IMR-90 (cell line): Measurements from ENCODE around the gene ADAM17. TPM values are rescaled to one million over a fixed set of nuclear protein-coding genes. Genes with fewer than 3 reads are reported as not detected.

Experiments
- ATAC-seq: fragments of 200-7000 bp; cut with Tn5 transposase; 2 replicates; pipeline ENCODE4 v1.9.1; 2020; ENCODE audit warnings: low read depth, mild to moderate bottlenecking, moderate library complexity
- BruUV-seq: library from RNA; stranded (reverse); fragments of 400-500 nt; replicated peaks from 2 replicates; lab custom pipeline; 2021; lab: Mats Ljungman, UMichigan
- CTCF ChIA-PET: fragments of 300-600 bp; formaldehyde crosslinking; extraction: SDS; loops from one replicate; lab custom pipeline; 2021; ENCODE audit warnings: antibody characterized with exemption; lab: Yijun Ruan, JAX
- POLR2A ChIA-PET: fragments of 300-600 bp; sonication (Branson Sonifier 250); formaldehyde crosslinking; loops from one replicate; lab custom pipeline; 2022; ENCODE audit warnings: antibody characterized with exemption; ENCODE audit not compliant: unreplicated experiment; lab: Charles Lee
- DNase-seq: peaks from one replicate; pipeline ENCODE4 v3.0.0; 2013
- H2AFZ ChIP-seq: replicated peaks from 2 replicates; pipeline ENCODE3; 2013; ENCODE audit warnings: low read length, mild to moderate bottlenecking; ENCODE audit not compliant: poor library complexity
- H2AK5ac ChIP-seq: 2 replicates; pipeline ENCODE4 v1.6.1; 2013; ENCODE audit warnings: low read depth, low read length, inconsistent platforms
- H2AK9ac ChIP-seq: replicated peaks from 2 replicates; pipeline ENCODE3; 2013; ENCODE audit warnings: mild to moderate bottlenecking, low read depth, low read length, moderate library complexity; ENCODE audit not compliant: poor library complexity
- H2BK120ac ChIP-seq: 2 replicates; pipeline ENCODE4 v1.6.1; 2013; ENCODE audit warnings: low read depth, low read length, inconsistent platforms
- H2BK15ac ChIP-seq: 3 replicates; pipeline ENCODE4 v1.6.1; 2013; ENCODE audit warnings: low read depth, low read length, inconsistent platforms
- H2BK20ac ChIP-seq: 2 replicates; pipeline ENCODE4 v1.6.1; 2013; ENCODE audit warnings: low read depth, mild to moderate bottlenecking, inconsistent platforms, low read length, moderate library complexity
- H2BK5ac ChIP-seq: 2 replicates; pipeline ENCODE4 v1.6.1; 2013; ENCODE audit warnings: mild to moderate bottlenecking, low read depth, low read length, inconsistent platforms; ENCODE audit not compliant: poor library complexity, severe bottlenecking
- H3K14ac ChIP-seq: replicated peaks from 2 replicates; pipeline ENCODE4 v1.6.1; 2013; ENCODE audit warnings: low read depth, low read length, inconsistent platforms
- H3K18ac ChIP-seq: 2 replicates; pipeline ENCODE4 v1.6.1; 2013; ENCODE audit warnings: low read depth, low read length, control low read depth
- H3K23ac ChIP-seq: 2 replicates; pipeline ENCODE4 v1.6.1; 2013; ENCODE audit warnings: low read depth, low read length, inconsistent platforms
- H3K27ac ChIP-seq: 2 replicates; pipeline ENCODE4 v1.5.1; 2013; ENCODE audit warnings: mild to moderate bottlenecking, control low read depth, low read length; ENCODE audit not compliant: insufficient read depth
- H3K27me3 ChIP-seq: 2 replicates; pipeline ENCODE4 v1.6.1; 2013; ENCODE audit warnings: low read length; ENCODE audit not compliant: control insufficient read depth, insufficient read depth
- H3K36me3 ChIP-seq: 2 replicates; pipeline ENCODE4 v1.6.1; 2013; ENCODE audit warnings: low read length, mixed read lengths; ENCODE audit not compliant: control insufficient read depth, insufficient read depth
- H3K4ac ChIP-seq: 2 replicates; pipeline ENCODE4 v1.6.1; 2013; ENCODE audit warnings: low read depth, low read length, inconsistent platforms
- H3K4me1 ChIP-seq: 2 replicates; pipeline ENCODE4 v1.6.1; 2013; ENCODE audit warnings: low read length, mixed read lengths; ENCODE audit not compliant: control insufficient read depth, insufficient read depth
- H3K4me2 ChIP-seq: 2 replicates; pipeline ENCODE4 v1.6.1; 2013; ENCODE audit warnings: low read depth, mild to moderate bottlenecking, control low read depth, low read length, moderate library complexity
- H3K4me3 ChIP-seq: 2 replicates; pipeline ENCODE4 v1.5.1; 2013; ENCODE audit warnings: low read depth, mild to moderate bottlenecking, control low read depth, low read length, moderate library complexity; ENCODE audit not compliant: insufficient read depth
- H3K56ac ChIP-seq: 2 replicates; pipeline ENCODE4 v1.6.1; 2013; ENCODE audit warnings: low read length, inconsistent platforms; ENCODE audit not compliant: insufficient read depth; ENCODE audit errors: extremely low read depth
- H3K79me1 ChIP-seq, 2 experiments: 2 replicates each; pipeline ENCODE4 v1.6.1; 2013; ENCODE audit warnings: low read length in 2 of 2, inconsistent platforms in 1 of 2, low read depth in 1 of 2
- H3K9ac ChIP-seq: 2 replicates; pipeline ENCODE4 v1.6.1; 2013; ENCODE audit warnings: low read depth, low read length, control low read depth
- H3K9me1 ChIP-seq: 2 replicates; pipeline ENCODE4 v1.6.1; 2013; ENCODE audit warnings: low read length, inconsistent platforms; ENCODE audit not compliant: insufficient read depth
- H3K9me3 ChIP-seq: 2 replicates; pipeline ENCODE4 v1.6.1; 2013; ENCODE audit warnings: low read length; ENCODE audit not compliant: control insufficient read depth, insufficient read depth
- H4K20me1 ChIP-seq: 2 replicates; pipeline ENCODE4 v1.6.1; 2013; ENCODE audit warnings: low read length, inconsistent platforms; ENCODE audit not compliant: insufficient read depth
- H4K5ac ChIP-seq: 2 replicates; pipeline ENCODE4 v1.6.1; 2013; ENCODE audit warnings: mild to moderate bottlenecking, low read depth, low read length, control low read depth
- H4K8ac ChIP-seq, 2 experiments: 2 replicates each; pipeline ENCODE4 v1.6.1; 2013; ENCODE audit warnings: low read depth in 2 of 2, low read length in 2 of 2, control low read depth in 1 of 2, inconsistent platforms in 1 of 2
- H4K91ac ChIP-seq: 2 replicates; pipeline ENCODE4 v1.6.1; 2013; ENCODE audit warnings: low read depth, low read length, inconsistent platforms; ENCODE audit not compliant: insufficient read depth
- BHLHE40 ChIP-seq: fragments of 150-350 bp; IDR thresholded peaks from 2 replicates; pipeline ENCODE4 v1.6.1; 2016; ENCODE audit warnings: mild to moderate bottlenecking, low read depth, low read length
- CHD1 ChIP-seq: IDR thresholded peaks from 2 replicates; pipeline ENCODE4 v1.6.1; 2012; ENCODE audit warnings: low read depth, low read length, improper control_type of control experiment
- MXI1 ChIP-seq: IDR thresholded peaks from 2 replicates; pipeline ENCODE4 v1.6.1; 2012; ENCODE audit warnings: low read depth, mild to moderate bottlenecking, low read length, moderate library complexity, borderline replicate concordance
- RAD21 ChIP-seq: IDR thresholded peaks from 2 replicates; pipeline ENCODE4 v1.6.1; 2012; ENCODE audit warnings: low read length, improper control_type of control experiment
- WGBS, 2 experiments: methylation state at CpG; one replicate each; pipeline versions ENCODE4 v1.1.5 to v1.1.7; 2013; ENCODE audit warnings: missing lambda C conversion rate in 2 of 2; ENCODE audit not compliant: insufficient read length in 1 of 2; ENCODE audit errors: extremely low coverage in 2 of 2; 5-methylcytosine and 5-hydroxymethylcytosine counted together
- dilution Hi-C: fragments of 300-500 bp; cut with HindIII; formaldehyde crosslinking; loops from one replicate; pipeline ENCODE4 v1.14.3; 2018; ENCODE audit warnings: low sequenced_read_pairs; ENCODE audit not compliant: unreplicated experiment
- in situ Hi-C: fragments of 300-500 bp; cut with MboI; formaldehyde crosslinking; loops from 3 replicates; pipeline ENCODE4 v1.14.3; 2019; ENCODE audit warnings: low sequenced_read_pairs, inconsistent platforms, mixed read lengths
- intact Hi-C: fragments of 100-400 bp; cut with micrococcal nuclease; formaldehyde crosslinking; loops from 2 replicates; pipeline ENCODE4 v1.10.0; 2022
- polyA plus RNA-seq, 3 experiments: library from polyadenylated mRNA; depleted of rRNA; stranded (reverse); fragments of >200 nt; gene quantifications; 2 replicates each; pipeline ENCODE4 v1.2.3, GENCODE V29; 2012; ENCODE audit warnings: low replicate concordance in 1 of 3
- total RNA-seq: library from RNA; depleted of rRNA; stranded (reverse); fragments of >200 nt; gene quantifications from 2 replicates; pipeline ENCODE4 v1.2.3, GENCODE V29; 2012
- TF ChIP-seq, protein P1 (sequence below): fragments of 150-350 bp; IDR thresholded peaks from 2 replicates; pipeline ENCODE4 v1.6.1; 2016; ENCODE audit warnings: low read depth, mild to moderate bottlenecking, low read length, moderate library complexity, borderline replicate concordance

The ADAM17 gene
- total and polyA plus RNA-seq, 2 of the 4 experiments (the other 2 are of a cell fraction) = 9.6 to 34.4 TPM

DNA sequence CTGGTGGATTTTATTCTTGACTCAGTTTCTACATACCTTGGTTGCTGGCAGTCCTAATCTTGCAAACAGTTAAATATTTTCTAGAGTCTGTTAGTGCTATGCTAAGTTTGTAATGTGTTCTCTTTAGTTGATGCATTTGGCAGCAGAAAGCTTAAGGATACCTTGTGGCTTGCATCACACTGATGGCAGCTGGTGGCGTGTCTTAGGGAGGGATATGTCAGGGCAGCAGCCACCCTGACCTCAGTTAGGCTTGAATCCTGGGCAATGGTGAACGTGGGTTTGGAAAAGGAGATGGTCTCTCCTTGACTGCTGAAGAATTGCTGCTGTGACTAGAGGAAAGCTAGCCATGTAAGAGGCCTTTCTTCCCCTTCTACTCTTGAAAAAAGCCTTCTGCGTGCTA, 77.1 kb downstream of the ADAM17 start:
- no peak overlapping the region for H3K56ac ChIP-seq
- CTCF ChIA-PET = no interaction called here
- H3K9me1 ChIP-seq = peaks cover 15% of the 10 kb centered on the region
- TF ChIP-seq MXI1 (no peak), RAD21 (no peak), CHD1 (no peak), BHLHE40 (no peak)
- TF ChIP-seq, protein P1, sequence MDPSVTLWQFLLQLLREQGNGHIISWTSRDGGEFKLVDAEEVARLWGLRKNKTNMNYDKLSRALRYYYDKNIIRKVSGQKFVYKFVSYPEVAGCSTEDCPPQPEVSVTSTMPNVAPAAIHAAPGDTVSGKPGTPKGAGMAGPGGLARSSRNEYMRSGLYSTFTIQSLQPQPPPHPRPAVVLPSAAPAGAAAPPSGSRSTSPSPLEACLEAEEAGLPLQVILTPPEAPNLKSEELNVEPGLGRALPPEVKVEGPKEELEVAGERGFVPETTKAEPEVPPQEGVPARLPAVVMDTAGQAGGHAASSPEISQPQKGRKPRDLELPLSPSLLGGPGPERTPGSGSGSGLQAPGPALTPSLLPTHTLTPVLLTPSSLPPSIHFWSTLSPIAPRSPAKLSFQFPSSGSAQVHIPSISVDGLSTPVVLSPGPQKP = no peak
- intact Hi-C loops = loop anchor here (5.0 kb wide), 1 partner anchor 336 kb away; no protein-coding TSS in a partner anchor
- ATAC-seq = no peak
- peak overlapping the region; percentile 33; the same call in 1 of the 2 replicates for H3K23ac ChIP-seq
- H2BK5ac ChIP-seq = no peak overlapping the region
- no TSS peak for BruUV-seq
- no peak overlapping the region for H2AK5ac ChIP-seq
- H2BK15ac ChIP-seq = no peak overlapping the region
- peaks cover 30 to 80% of the 10 kb centered on the region in 2 experiments for H3K79me1 ChIP-seq
- H2AK9ac ChIP-seq = no peak overlapping the region
- WGBS, 2 experiments = no CpG with 5 or more reads among the region's 3 CpGs
- DNase-seq = no peak
- H4K8ac ChIP-seq = no peak overlapping the region
- H3K14ac ChIP-seq = no peak overlapping the region
- no peak overlapping the region for H4K91ac ChIP-seq
- 0 out of 2 replicates have a peak overlapping the region, but pooled peaks have one; percentile 35 for H4K5ac ChIP-seq
- POLR2A ChIA-PET = no interaction called here
- dilution Hi-C loops = no loop called here
- no peak overlapping the region for H3K9ac ChIP-seq
- no peak overlapping the region for H2BK120ac ChIP-seq
- peaks cover 37% of the 10 kb centered on the region for H3K36me3 ChIP-seq
- no peaks in the 10 kb centered on the region for H3K27me3 ChIP-seq
- H2BK20ac ChIP-seq = no peak overlapping the region
- no peak overlapping the region for H3K4ac ChIP-seq
- H3K4me2 ChIP-seq = no peak overlapping the region
- H3K4me3 ChIP-seq = no peak overlapping the region
- peaks cover 20% of the 10 kb centered on the region for H3K4me1 ChIP-seq
- H3K18ac ChIP-seq = no peak overlapping the region
- H3K9me3 ChIP-seq = no peaks in the 10 kb centered on the region
- in situ Hi-C loops = no loop called here
- H4K20me1 ChIP-seq = peaks cover 28% of the 10 kb centered on the region
- H3K27ac ChIP-seq = peak overlapping the region; percentile 9; the same call in 1 of the 2 replicates
- H2AFZ ChIP-seq = no peak overlapping the region
